GM12873 (cell line): Measurements from ENCODE around the gene TMEM69.

Experiments
- CTCF ChIP-seq: IDR thresholded peaks from 2 replicates; pipeline ENCODE4 v1.5.1; 2012; ENCODE audit warnings: low read depth, mild to moderate bottlenecking, moderate library complexity, low read length, control low read depth; ENCODE audit not compliant: insufficient read depth; ENCODE audit errors: missing control alignments

TMEM69 gene

GRCh38 chr1:45694823-45695222, 6.8 kb downstream of the TMEM69 start:
- TF ChIP-seq CTCF, result no peak

- no peak for TF ChIP-seq CTCF
These were observed 16.7 kb downstream of the TMEM69 start for GRCh38 chr1:45704637-45705036.

- TF ChIP-seq CTCF, result no peak
These were observed 25.7 kb downstream of the TMEM69 start for GRCh38 chr1:45713711-45714110.

- TF ChIP-seq CTCF, result no peak
These were observed 28.7 kb downstream of the TMEM69 start for GRCh38 chr1:45716700-45717099.

GRCh38 chr1:45718289-45718688, 30.3 kb downstream of the TMEM69 start:
- TF ChIP-seq CTCF, result no peak

GRCh38 chr1:45721207-45721606, 33.2 kb downstream of the TMEM69 start:
- no peak for TF ChIP-seq CTCF

GRCh38 chr1:45722809-45723208, 34.8 kb downstream of the TMEM69 start:
- no peak for TF ChIP-seq CTCF

- no peak for TF ChIP-seq CTCF
These were observed 35.4 kb downstream of the TMEM69 start for GRCh38 chr1:45723248-45723930.
